LHCN-M2 (cell line): Measurements from ENCODE around the gene ZNF207. TPM values are rescaled to one million over a fixed set of nuclear protein-coding genes. Genes with fewer than 3 reads are reported as not detected.
"Not testable (repeated sequence)": the region's sequence is repeated elsewhere in the genome, so short reads cannot be mapped to it uniquely, and the experiment has no call there.

Experiments
- DNase-seq: peaks from one replicate; pipeline ENCODE4 v3.0.0-alpha.2; 2012; ENCODE audit warnings: low read depth
- polyA plus RNA-seq: library from polyadenylated mRNA; unstranded; fragments of >200 nt; gene quantifications from one replicate; pipeline ENCODE4 v1.2.1, GENCODE V29; 2012; ENCODE audit warnings: missing spikeins
- total RNA-seq: library from RNA; depleted of rRNA; stranded (reverse); fragments of >200 nt; gene quantifications from 2 replicates; pipeline ENCODE4 v1.2.3, GENCODE V29; 2014; rRNA removed

Gene ZNF207
- 141 and 157 TPM in 2 replicates for total RNA-seq
- 102 TPM for polyA plus RNA-seq

DNA sequence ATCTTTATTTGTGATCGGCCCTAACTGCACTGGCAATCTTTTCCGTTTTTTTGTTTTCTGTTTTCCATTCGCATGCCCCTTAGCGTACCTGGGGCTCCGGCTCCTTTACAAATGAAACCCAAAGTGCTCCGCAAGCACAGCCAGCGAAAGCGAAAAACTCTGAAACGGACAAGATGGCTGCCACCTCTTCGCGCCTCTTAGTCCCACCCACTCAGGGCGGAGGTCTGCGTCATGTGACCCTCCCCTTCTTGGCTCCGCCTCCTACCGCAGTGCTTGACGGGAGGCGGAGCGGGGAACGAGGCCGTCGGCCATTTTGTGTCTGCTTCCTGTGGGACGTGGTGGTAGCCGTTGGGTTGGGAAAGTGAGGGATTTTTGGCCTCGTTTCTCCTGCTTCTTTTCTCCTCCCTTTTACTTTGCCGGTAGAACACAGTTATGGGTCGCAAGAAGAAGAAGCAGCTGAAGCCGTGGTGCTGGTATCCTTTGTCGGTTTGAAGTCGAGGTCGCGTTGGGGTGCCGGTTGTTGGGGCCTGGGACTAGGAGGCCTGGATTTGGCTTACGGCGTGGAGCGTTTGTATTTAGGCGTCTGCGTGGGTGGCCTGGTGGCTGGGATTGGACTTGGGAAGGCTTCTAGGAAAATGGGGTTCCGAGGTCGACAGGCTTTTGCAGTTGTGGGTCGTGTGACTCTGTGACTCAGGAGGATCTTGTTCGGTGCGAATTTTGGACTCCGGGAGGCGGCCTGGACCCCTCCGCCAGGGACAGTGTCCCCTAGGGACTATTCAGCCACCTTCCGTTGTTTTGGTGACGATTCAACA is at the start of gene ZNF207:
TSS of gene ZNF207 (plus strand) at position 304 of the 812 bp plus-strand sequence. CDS start at position 433, 129 bp downstream.
- DNase-seq, result peak; percentile 95

DNA sequence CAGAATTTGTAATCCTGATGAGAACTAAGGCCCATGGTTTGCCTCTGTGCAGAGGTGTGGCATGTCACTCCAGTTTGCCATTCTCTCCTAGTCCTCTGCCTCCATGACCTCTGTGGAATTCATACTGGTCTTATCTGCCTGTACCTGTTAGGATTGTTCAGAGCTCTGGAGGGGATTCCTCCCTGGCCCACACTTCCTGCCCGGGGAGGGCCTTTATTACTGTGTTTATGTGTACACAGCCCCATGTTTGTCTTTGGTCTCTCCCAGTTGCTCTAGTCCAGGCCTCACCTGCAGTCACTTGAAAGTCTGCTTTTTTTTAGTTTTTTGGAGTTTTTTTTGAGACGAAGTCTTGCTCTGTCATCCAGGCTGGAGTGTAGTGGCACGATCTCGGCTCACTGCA is 47.9 kb upstream of the ZNF207 start:
- no peak for DNase-seq

DNA sequence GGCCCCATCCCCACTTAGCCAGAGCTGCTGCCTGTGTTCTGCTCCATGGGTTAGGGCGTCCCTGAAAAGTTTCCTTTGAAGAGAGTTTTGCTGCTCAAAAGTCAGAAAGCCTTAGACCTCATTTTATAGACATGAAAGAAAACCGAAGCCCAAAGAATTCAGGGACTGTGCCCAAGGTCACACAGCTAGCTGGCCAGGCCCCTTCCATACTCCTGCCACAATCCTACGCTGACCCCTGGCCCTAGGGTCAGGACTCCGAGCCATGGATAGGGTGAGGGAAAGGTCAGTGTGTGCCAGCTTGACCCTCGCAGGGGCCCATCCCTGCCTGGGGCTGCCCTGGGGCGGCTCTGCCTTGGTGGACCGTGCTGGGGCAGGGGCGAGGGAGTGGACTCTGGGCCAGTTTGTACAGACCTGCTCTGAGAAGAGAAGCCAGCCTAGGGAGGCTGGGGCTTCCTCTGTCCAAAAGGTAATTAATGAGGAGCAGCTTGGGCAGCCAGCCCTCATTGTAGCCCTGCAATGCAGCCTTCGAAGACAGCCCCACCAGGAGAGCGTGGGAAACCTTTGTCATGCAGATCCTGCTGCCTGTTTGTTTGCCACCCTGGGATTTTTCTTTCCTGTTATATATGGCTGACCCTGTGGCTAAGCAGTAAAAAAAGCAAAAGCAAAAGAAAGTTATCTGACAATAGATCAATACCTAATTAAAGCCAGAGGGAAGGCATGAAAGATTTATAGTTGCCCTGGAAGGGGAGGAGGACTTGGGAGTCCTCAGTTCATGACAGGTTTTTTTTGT is 46.9 kb upstream of the ZNF207 start:
- no peak for DNase-seq

DNA sequence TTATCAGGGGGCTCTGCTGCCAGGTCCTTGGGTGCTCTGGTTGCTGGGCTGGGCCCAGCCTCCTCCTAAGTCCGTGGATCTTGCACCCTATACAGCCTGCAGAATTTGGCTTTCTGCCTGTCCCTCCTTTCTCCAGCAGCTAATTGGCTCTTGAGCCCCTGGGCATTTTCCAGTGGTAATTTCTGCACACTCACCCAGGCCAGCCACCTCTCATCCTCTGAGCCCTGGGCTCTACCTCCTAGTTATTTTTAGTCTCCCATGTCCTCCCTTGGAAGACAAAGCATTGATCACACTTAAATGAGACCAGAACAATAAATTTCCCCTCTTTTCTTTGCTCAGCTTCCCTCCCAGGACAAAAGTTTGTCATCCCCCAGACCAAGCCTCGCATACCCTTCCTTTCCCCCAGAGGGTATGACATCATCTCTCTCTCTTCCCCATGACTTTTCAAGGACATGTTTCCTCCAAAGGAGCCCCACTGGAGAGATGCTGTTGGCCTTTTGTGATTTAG is 46.1 kb upstream of the ZNF207 start:
- no peak for DNase-seq

DNA sequence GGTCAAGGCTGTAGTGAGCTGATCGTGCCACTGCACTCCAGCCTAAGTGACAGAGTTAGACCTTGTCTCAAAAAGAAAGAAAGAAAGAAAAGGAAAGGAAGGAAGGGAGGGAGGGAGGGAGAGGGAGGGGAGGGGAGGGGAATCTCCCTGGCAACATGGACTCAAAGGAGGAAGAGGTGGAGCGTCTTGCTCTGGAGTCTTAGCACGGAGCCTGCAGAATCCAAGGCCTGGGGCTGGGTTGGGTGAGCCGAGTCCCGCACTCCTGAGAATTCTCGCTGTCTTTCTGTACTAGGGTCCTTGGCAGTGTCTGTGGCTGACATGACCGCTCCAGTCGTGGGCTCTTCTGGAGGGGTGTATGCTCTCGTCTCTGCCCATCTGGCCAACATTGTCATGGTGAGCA is 44.9 kb upstream of the ZNF207 start:
- DNase-seq, result no peak

DNA sequence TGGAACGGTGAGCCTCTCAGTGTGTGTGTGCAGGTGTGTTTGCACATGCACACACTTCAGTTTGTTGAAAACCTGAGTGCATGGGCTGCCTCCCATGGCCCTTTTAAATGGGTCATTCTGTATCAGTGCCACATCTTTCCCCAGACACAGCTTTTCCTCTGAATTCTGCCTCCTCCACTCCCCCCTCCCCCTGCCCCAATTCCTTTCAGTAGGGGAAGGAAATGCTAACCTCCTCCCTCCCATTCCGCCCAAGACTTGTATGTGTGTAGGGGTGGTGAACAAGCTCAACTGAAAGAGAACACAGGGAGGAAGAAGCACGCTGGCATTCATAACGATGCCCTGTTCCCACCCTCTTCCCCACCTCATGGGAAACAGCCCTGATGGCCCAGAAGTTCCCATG is 42.3 kb upstream of the ZNF207 start:
- DNase-seq, result no peak

DNA sequence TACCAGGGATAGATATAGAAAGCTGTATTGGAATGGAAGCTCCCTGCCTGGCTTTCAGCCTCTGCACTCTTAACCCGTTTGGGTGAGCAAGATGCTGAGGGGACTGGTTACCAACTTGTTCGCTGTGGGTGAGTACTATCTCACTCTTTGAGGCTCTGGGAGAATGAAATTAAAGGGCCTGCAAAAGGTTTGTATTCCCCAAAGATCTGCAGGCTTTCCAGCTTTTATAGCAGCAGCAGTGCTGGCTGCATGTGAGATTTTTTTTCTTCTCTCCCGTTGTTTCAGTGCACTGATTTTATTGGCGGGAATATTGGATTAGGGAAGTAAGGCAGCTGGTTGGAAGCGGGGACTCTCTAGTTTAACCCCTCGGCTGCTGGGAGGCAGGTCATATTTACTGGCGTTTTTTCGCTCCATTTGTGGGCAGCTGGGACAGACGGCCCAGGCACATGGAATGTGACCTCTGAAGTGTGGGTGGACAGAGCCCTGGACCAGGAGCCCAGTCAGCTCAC is 38.9 kb upstream of the ZNF207 start:
- peak; percentile 22 for DNase-seq

DNA sequence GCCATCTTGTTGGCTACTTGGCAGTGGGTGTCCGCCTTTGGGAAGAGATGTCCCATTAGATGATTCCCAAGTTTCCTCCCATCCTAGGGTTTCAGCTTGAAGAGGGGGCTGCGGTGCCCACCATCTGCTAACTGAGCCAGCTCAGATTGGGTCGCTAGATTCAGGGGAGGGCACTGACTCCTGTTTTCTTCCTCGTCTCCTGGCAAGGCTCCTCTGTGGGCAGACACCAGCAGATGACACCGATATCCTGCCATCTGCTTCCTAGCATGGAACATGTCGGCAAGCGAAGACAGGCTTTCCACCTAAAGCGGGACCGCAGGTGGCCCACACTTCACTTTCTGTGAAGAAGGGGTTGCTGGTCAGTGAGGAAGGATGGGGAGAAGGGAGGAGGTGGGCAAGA is 35.3 kb upstream of the ZNF207 start:
- no peak for DNase-seq

DNA sequence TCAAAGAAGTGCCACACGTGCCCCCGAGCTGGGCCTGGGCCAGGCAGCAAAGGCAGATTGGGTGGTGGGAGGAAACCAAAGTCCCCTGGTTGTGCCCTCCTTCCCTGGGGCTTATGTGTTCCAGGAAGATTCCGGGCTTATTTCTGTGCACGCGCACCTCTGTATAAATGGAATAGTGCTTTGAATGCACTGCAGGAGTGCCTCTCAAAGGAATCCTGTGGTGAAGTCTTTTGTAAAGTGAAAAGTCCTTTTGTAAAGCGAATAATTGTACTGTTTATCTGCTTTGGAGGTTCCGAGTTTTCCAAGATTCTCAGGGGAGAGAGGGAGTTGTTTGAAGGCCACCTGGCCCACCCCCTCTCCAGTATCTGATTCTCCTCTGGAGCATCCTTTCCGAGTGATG is 34.8 kb upstream of the ZNF207 start:
- DNase-seq, result no peak

DNA sequence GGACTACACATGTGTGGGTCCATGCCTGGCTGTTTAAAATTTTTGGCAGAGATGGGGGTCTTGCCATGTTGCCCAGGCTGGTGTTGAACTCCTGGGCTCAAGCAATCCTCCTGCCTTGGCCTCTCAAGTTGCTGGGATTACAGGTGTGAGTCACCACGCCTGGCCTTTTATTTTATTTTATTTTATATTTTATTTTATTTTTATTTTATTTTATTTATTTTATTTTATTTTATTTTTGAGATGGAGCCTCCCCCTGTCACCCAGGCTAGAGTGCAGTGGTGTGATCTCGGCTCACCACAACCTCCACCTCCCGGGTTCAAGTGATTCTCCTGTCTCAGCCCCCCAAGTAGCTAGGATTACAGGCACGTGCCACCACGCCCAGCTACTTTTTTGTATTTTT is 33.3 kb upstream of the ZNF207 start:
- DNase-seq, result not testable (repeated sequence)

DNA sequence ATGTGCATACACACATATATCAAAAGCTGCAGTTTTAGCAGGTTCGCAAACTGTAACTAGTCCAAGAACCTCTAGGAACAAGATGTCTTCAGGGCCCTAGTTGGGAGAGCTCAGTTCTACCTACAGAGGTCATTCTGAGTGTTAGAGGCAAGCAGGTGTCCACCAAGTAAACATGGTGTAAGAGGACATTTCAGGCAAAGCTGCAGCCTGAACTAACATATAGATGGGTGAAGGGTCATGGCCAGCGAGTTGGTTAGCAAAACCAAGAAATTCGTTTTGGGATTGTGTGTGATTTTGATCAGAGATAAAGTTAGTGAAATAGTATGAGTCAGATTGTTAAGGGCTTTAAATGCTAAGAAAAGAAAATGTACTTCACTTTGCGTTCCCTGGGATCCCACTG is 32.6 kb upstream of the ZNF207 start:
- no peak for DNase-seq

DNA sequence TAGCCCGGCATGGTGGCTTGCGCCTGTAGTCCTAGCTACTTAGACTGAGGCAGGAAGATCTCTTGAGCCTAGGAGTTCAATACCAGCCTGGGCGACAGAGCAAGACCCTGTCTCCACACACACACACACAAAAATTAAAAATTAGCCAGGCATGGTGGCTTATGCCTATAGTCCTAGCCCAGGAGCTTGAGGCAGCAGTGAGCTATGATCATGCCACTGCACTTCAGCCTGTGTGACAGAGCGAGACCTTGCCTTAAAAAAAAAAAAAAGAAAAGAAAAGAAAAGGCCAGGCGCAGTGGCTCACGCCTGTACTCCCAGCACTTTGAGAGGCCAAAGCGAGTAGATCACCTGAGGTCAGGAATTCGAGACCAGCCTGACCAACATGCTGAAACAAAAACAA is 31.9 kb upstream of the ZNF207 start:
- no peak for DNase-seq

DNA sequence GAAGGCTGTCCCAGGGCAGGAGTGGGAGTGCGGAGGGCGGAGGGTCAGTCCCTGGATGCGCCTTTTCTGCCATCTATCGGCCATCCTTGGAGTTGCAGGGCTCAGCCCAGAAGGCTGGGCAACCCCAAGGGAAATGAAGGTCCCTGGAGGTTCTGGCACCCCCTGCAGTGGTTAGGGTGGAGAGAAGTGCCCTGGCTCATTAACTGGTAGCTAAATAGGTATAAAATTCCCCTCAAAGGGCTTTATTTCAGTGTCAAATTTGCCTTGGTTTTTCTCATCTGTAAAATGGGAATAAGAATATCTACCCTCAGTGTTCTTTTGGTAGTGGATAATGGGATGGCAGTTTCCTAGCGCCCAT is 30.4 kb upstream of the ZNF207 start:
- DNase-seq, result peak; percentile 48

DNA sequence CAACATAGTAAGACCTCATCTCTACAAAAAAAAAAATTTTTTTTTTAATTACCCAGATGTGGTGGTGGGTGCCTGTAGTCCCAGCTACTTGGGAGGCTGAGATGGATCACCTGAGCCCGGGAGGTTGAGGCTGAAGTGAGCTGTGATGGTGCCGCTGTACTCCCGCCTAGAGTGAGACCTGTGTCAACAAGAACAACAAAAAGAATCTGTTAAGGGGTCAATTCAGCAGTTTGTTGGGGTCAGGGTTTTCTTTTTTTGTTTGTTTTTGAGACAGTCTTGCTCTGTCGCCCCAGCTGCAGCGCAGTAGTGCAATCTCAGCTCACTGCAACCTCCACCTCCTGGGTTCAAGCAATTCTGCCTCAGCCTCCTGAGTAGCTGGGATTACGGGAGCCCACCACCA is 29.9 kb upstream of the ZNF207 start:
- DNase-seq, result not testable (repeated sequence)

DNA sequence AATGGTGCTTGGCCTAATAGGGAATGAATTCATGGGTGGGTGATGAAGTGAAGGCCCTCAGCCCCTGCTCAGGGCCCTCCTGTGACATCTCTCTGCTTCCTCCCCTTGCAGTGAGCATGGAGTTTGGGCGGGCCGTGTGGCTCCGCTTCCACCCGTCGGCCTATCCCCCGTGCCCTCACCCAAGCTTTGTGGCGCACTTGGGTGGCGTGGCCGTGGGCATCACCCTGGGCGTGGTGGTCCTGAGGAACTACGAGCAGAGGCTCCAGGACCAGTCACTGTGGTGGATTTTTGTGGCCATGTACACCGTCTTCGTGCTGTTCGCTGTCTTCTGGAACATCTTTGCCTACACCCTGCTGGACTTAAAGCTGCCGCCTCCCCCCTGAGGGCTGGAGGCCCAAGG is 29.1 kb upstream of the ZNF207 start:
- DNase-seq, result no peak

DNA sequence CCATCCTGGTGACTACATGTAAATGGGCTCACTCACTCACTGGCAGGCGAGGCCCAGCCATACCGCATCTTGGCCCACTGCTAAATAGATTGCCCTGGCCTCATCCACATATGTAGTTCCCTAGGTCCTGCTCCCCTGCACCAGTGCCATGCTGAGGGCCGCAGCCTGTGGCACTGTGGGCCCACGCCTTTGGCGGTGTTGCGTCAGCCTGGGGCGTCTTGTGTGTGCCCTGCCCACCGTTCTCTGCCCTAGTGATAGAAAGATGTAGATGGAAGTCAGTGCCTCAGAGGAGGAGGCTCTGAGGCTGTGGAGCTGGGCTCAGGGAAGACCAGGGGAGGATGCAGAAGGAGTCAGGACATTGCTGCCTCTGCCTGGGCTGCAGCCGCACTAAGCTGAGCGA is 26.9 kb upstream of the ZNF207 start:
- no peak for DNase-seq

DNA sequence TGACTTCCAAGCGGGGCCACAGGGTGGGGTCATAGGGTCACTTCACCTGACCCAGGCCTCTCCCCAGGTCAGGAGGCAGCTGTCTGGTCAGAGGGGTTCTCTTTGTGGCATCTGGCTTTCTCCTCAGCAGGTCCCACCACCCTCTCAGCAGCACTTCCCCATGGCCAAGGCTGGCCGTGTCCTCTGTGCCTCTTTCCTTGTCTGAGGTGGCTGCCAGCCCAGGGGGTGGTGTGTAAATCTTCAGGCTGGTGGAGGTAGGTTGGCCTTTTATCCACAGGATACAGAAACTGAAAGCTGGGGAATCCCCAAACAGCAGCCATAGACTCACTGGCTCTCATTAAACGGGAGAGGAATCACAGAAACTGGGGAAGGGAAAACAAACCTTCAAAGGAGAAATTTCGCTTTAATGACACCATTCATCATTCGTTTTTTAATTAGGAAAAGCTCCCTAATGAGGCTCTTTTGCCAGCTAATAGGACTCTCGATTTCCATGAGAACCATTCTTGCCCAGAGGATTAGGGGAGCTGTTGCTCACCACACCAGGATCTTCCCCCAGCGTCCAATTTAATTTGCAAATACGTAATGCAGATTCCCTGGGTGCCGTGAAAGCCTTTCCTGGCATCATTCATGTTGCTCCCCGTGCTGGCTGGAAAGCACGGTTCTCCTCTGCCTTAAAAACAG is 26.0 kb upstream of the ZNF207 start:
- peak; percentile 26 for DNase-seq

DNA sequence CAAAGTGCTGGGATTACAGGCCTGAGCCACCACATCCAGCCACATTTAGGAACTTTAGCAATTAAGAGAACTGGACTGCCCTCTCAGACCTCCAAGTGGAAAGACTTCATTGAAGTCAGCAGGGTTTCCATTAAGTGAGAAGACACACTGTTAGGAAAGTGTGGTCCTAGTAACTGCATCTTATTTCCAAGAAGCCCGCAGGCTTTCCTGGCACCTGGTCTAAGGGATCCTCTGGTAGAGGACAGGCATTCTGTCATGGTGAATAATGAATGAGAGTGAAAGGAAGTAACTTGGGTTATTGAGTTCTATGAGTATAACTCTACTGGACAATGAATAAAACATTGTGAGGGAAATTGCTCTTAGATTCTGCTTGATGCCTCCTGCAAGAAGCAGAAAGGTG is 22.0 kb upstream of the ZNF207 start:
- DNase-seq, result no peak

DNA sequence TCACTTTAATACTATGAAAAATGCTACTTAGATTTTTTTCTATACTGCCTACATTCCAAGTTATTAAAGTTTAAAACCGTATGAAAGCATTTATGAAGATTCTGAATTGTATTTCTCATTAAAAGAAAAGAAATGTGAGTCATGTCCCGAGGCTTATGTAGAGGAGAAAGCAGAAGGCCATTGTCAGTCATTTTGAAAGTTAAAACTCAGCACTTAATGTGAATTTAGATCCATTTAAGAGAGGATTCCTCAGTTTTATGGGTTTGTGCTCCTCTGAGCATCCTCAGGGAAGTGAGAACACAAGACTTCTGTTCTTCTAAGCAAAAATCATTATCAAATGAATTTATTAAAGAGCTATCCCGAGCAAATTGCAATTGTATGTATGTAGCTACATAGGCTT is 19.8 kb upstream of the ZNF207 start:
- no peak for DNase-seq

DNA sequence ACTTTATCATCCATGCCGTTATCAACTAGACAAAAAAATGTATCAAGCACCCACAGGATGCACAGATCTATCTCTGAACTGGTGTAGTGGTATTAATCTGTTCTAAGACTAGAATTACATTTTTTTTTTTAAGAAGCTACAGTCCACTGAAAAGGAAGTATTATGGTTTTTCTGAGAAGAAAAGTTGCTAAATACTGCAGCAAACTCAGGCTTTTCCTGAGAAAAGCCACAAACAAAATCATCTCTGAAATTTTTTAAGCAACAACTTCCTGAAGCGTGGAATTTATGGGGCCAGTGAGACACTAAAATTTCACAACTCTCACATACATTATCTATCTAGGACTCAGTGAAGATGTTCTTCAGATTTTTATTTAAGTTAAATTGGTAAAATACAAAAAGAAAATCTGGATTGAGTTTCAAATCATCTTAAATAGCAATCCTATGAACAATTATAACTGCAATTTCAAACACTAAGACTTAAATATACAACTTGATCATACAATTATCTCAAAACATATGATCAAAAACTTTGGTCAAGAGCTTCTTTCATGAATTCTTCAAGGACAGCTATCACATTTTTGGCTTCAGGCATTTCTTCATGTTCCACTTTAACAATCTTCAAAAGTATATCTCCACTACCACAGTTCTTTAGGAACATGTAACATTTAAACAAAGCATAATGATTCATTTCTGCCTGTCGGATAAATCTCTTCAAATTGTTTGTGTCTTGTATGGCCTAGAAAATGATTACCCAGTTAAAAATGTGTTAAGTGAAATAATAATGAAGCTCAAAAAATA is 18.5 kb upstream of the ZNF207 start:
- no peak for DNase-seq

DNA sequence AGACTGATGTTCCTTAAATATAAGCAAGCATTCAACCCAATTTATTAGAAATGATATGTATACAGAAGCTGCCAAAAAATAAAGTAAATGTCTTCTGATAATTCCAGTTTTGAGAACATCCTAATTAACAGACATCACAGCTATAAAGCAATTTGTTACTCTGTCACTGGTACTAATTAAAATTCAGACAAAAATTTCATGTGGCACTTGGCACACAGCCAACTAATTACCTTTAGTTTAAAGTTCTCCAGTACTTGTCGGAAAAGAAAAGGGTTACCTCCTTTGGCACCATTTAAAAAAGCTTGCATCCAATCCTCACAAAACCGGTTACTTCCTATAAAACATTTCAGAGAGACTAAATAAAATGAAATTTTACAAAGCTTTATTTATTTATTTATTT is 16.8 kb upstream of the ZNF207 start:
- DNase-seq, result no peak
